Mucosa of descending colon (tissue), 3 donors: ENCODE results near the gene GET4. TPM values are rescaled to one million over a fixed set of nuclear protein-coding genes. Genes with fewer than 3 reads are reported as not detected.

ENCODE experiments used
- ATAC-seq: fragments of 200-7000 bp; cut with Tn5 transposase; one replicate; pipeline ENCODE4 v1.9.1; 2020; ENCODE audit warnings: mild to moderate bottlenecking, moderate library complexity
- DNase-seq, 3 donors: peaks; one replicate each; pipeline ENCODE4 v3.0.0-alpha.2; 2020
- H3K36me3 ChIP-seq: fragments of 200-600 bp; one replicate; pipeline ENCODE4 v1.8.0; 2021; ENCODE audit warnings: low read depth, mild to moderate bottlenecking
- H3K4me1 ChIP-seq: fragments of 200-600 bp; one replicate; pipeline ENCODE4 v1.8.0; 2021; ENCODE audit warnings: low read depth, mild to moderate bottlenecking
- H3K4me3 ChIP-seq: fragments of 200-600 bp; one replicate; pipeline ENCODE4 v1.8.0; 2021; ENCODE audit warnings: mild to moderate bottlenecking
- H3K9me3 ChIP-seq: fragments of 200-600 bp; one replicate; pipeline ENCODE4 v1.8.0; 2021; ENCODE audit warnings: mild to moderate bottlenecking
- intact Hi-C, 2 donors: fragments of 100-400 bp; cut with DNase I in 1 of 2; cut with micrococcal nuclease in 1 of 2; formaldehyde crosslinking; loops; one replicate each; pipeline versions ENCODE4 v1.11.0 to v1.11.1; 2022; cut with DNase I, micrococcal nuclease
- total RNA-seq, 3 donors: library from RNA; stranded (reverse); fragmentation: NEBNext Ultra II Directional in 2 of 3; extraction: Animal tissue kit (Norgen Biotek cat#: 25700) in 2 of 3; gene quantifications; one replicate each; pipeline versions ENCODE4 v1.2.1 to v1.2.4, GENCODE V29; 2021 to 2023
- TF ChIP-seq, protein P1 (sequence below): fragments of 200-600 bp; IDR thresholded peaks from one replicate; pipeline ENCODE4 v1.8.0; 2022; ENCODE audit warnings: antibody characterized with exemption, mild to moderate bottlenecking
- donor health status: DM: no; HTN: no; CAD: no; lungs with moderate emphysema.
- donor health status: DM: no; HTN: no; CAD: no.
- donor health status: DM: no; HTN: yes; CAD: no.

The GET4 gene
- total RNA-seq, 3 donors from 2014 or later, result 36.9 to 48.8 (median 48.2) TPM

DNA sequence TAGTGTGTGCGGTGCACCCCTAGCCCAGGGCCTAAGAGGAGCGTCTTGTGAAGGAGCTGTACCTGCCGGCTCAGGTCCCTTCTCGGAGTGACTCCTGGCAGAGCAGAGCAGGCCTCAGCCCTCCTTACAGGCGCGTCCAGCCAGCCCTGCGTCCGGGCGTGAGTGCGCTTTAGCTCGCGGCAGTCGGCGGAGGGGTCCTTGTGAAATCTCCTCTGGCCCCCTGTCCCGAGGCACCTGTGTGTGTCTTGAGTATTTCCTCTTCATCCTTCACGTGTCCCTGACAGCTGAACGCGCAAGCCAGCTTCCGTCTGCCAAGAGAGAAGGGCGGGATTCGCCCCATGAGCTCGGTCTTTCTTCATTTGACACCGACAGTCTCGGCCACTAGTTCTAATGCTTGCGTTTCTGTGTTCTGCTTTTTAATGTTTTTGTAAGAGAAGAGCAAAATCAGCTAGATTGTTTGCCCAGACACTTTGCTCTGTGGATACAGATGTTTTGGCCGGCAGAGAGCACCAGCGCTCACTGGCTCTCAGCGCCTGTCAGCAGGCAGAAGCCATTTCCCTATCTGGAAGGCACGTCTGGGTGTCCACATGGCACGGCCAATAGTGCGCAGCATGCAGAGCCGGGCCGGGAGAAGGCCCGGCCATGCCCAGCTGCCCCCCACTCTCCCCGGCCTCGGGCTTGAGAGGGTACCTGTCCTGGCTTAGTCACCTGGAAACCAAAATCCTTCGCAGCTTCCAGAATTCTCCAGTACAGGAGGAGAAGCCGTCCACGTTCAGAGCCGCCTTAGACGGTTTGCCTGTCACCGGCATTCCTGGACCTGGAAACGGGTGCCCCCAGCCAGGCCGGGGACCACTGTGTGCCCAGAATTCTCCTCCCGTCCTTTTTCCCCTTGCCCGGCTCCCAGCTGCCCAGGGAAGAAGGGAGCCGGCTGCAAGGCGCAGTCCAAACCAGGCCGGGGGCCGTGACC lies 7.0 kb downstream of the GET4 start:
- TF ChIP-seq, protein P1, sequence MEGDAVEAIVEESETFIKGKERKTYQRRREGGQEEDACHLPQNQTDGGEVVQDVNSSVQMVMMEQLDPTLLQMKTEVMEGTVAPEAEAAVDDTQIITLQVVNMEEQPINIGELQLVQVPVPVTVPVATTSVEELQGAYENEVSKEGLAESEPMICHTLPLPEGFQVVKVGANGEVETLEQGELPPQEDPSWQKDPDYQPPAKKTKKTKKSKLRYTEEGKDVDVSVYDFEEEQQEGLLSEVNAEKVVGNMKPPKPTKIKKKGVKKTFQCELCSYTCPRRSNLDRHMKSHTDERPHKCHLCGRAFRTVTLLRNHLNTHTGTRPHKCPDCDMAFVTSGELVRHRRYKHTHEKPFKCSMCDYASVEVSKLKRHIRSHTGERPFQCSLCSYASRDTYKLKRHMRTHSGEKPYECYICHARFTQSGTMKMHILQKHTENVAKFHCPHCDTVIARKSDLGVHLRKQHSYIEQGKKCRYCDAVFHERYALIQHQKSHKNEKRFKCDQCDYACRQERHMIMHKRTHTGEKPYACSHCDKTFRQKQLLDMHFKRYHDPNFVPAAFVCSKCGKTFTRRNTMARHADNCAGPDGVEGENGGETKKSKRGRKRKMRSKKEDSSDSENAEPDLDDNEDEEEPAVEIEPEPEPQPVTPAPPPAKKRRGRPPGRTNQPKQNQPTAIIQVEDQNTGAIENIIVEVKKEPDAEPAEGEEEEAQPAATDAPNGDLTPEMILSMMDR, result no peak
- Histone ChIP-seq H3K4me1 (peaks cover 9% of the 10 kb centered on the region), H3K36me3 (no peaks in the 10 kb centered on the region), H3K9me3 (no peaks in the 10 kb centered on the region), H3K4me3 (no peak overlapping the region)
- DNase-seq (peak in 2 of 3 donors; percentile 25 to 45), ATAC-seq (no peak)
- intact Hi-C loops, result no loop called here

DNA sequence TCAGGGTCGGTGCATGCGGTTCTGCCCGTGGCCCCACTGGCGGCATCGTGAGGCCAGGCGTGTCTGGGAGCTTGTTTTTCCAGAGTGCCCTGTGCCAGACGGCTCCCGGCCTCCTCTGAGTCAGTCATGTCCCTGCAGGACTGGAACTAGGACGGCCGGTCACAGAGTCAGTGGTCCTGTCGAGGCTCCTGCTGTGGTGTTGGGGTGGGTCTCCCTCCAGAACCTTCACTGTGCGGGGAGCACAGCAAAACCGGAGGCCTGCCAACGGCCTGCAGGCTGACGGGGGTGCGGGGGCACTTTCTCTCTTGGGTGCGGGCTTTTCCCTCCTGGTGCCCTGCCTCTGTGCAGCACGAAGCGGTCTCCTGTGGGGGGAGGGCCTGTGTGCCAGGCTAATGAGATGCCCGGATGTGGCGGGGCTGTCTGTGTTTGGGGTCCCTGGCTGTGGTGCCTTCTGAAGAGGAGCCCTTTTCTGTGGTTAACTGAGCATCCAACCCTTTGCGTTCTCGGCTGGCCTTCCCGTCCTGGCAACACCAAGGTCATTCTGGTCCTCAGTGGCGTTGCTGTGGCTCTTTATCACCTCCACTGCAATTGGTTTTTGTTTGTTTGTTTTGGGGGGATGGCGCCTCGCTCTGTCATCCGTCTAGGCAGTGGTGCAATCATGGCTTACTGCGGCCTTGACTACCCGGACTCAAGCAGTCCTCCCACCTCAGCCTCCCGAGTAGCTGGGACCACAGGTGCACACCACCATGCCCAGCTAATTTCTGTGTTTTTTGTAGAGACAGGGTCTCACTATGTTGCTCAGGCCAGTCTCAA lies 8.0 kb downstream of the GET4 start:
- ATAC-seq, result no peak
- TF ChIP-seq, protein P1, result no peak
- intact Hi-C loops, result no loop called here

DNA sequence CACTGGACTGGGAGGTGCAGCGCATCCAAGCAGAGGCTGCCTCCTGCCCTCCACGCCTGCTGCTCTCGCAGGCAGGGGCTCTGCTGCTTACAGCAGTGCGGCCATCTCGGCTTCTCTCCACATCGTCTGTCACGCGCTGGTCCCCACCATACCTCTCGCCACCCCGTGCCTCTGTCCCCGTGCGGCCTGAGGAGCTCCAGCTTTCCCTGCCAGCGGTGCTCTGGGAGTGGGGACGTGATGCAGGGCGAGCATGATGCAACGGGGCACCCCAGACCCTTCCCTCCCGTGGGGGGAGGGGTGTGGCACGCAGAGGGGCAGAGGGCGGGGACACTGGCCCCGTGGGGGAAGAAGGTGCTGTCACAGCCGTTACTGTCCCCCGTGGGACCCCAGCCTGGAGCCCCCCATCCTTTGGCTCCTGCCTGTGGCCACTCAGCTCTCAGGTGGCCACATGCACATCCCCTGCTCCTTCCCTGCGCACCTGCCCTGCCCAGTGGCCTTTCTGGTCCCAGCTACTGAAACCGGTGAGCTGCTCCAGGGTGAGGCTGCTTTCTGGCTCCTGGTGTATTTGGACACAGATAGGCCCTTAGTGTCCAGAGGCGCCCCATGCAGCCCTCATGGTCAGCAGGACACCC lies 9.0 kb downstream of the GET4 start:
- H3K9me3 ChIP-seq, result no peaks in the 10 kb centered on the region
- no peaks in the 10 kb centered on the region for H3K36me3 ChIP-seq
- H3K4me1 ChIP-seq, result peaks cover 4% of the 10 kb centered on the region
- no peak overlapping the region for H3K4me3 ChIP-seq
- intact Hi-C loops, result no loop called here
- DNase-seq (peak in 2 of 3 donors; percentile 24 to 40), ATAC-seq (no peak)
- TF ChIP-seq, protein P1, result no peak

More for the DNA sequence above, 8.0 kb downstream of the GET4 start:
- no peak overlapping the region for H3K4me3 ChIP-seq
- DNase-seq, result peak in 2 of 3 donors; percentile 22 to 52
- H3K4me1 ChIP-seq, result peaks cover 4% of the 10 kb centered on the region
- no peaks in the 10 kb centered on the region for H3K36me3 ChIP-seq
- H3K9me3 ChIP-seq, result no peaks in the 10 kb centered on the region

DNA sequence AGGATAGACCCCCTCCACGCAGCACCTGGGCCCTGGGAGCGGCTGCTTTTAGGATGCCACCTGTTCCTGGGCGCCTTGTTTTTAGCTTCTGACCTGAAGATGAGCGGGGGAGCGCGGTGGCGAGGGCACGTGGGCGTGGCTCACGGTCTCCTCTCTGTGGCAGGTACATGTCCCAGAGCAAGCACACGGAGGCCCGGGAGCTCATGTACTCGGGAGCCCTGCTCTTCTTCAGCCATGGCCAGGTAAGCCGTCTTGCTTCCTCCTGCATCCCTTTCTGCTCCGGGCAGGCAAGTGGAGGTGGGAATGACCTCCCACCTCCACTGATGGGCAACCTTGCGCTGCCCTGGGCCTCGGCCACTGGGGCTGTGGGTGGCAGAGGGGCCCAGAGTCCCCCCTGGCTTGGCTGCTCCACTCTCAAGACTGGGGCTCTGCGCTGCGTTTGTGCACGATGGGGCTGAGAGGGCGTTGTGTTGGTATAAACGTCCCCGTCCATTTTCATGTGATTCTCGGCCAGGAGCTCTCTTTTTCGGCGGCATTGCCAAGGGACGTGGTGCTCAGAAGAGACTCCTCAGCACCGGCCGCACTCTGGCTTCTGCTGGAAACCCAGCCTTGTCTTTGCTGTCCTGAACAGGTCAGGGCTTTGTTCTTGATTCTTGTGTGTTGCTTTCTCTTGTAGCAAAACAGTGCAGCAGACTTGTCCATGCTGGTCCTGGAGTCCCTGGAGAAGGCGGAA lies 9.7 kb downstream of the GET4 start:
- peaks cover 4% of the 10 kb centered on the region for H3K4me1 ChIP-seq

More for the DNA sequence above, 9.7 kb downstream of the GET4 start:
- intact Hi-C loops, result no loop called here
- no peaks in the 10 kb centered on the region for H3K36me3 ChIP-seq
- no peaks in the 10 kb centered on the region for H3K9me3 ChIP-seq
- H3K4me3 ChIP-seq, result no peak overlapping the region
- ATAC-seq, result no peak
- TF ChIP-seq, protein P1, result no peak
- DNase-seq, result peak in 2 of 3 donors; percentile 10 to 38
